SHP77 treated with DMSO at 0.1 percent for 48 hours (cell line): ENCODE data around the gene TANC1.

ENCODE experiments used
- DNase-seq: peaks from one replicate; lab custom pipeline; 2025; lab: John Stamatoyannopoulos, UW

TANC1 gene

GRCh38 chr2:159160954-159161353 is 192.5 kb downstream of the TANC1 start:
- DNase-seq, result no peak

GRCh38 chr2:159163930-159164329 is 195.5 kb downstream of the TANC1 start:
- no peak for DNase-seq

GRCh38 chr2:159164457-159164911 is 196.0 kb downstream of the TANC1 start:
- DNase-seq, result no peak

GRCh38 chr2:159165048-159165447 is 196.6 kb downstream of the TANC1 start:
- DNase-seq, result no peak

- no peak for DNase-seq
Observed at GRCh38 chr2:159168707-159169106, 200.3 kb downstream of the TANC1 start.

- no peak for DNase-seq
Observed at GRCh38 chr2:159169187-159169586, 200.7 kb downstream of the TANC1 start.

- DNase-seq, result no peak
Observed at GRCh38 chr2:159172403-159172802, 204.0 kb downstream of the TANC1 start.

GRCh38 chr2:159174759-159175158 is 206.3 kb downstream of the TANC1 start:
- DNase-seq, result no peak

- no peak for DNase-seq
Observed at GRCh38 chr2:159175182-159175581, 206.7 kb downstream of the TANC1 start.

GRCh38 chr2:159175927-159176326 is 207.5 kb downstream of the TANC1 start:
- no peak for DNase-seq

GRCh38 chr2:159176555-159176954 is 208.1 kb downstream of the TANC1 start:
- no peak for DNase-seq

- no peak for DNase-seq
Observed at GRCh38 chr2:159177357-159177756, 208.9 kb downstream of the TANC1 start.

- DNase-seq, result no peak
Observed at GRCh38 chr2:159177957-159178356, 209.5 kb downstream of the TANC1 start.

- DNase-seq, result no peak
Observed at GRCh38 chr2:159179096-159179495, 210.7 kb downstream of the TANC1 start.

GRCh38 chr2:159179696-159180095 is 211.3 kb downstream of the TANC1 start:
- DNase-seq, result no peak

- no peak for DNase-seq
Observed at GRCh38 chr2:159183346-159183745, 214.9 kb downstream of the TANC1 start.

- no peak for DNase-seq
Observed at GRCh38 chr2:159185401-159186130, 217.1 kb downstream of the TANC1 start.

- no peak for DNase-seq
Observed at GRCh38 chr2:159186462-159186861, 218.0 kb downstream of the TANC1 start.

GRCh38 chr2:159187106-159187505 is 218.7 kb downstream of the TANC1 start:
- no peak for DNase-seq

GRCh38 chr2:159188449-159188848 is 220.0 kb downstream of the TANC1 start:
- DNase-seq, result no peak

- DNase-seq, result no peak
Observed at GRCh38 chr2:159192371-159192918, 224.0 kb downstream of the TANC1 start.

GRCh38 chr2:159193791-159194190 is 225.4 kb downstream of the TANC1 start:
- DNase-seq, result no peak

- DNase-seq, result no peak
Observed at GRCh38 chr2:159194241-159194640, 225.8 kb downstream of the TANC1 start.

GRCh38 chr2:159195697-159196096 is 227.3 kb downstream of the TANC1 start:
- no peak for DNase-seq
